HEK293 (cell line): ENCODE data around the gene LIX1L.

ENCODE experiments used
- BCL11A ChIP-seq: fragments of 450-650 bp; formaldehyde crosslinking; IDR thresholded peaks from 2 replicates; pipeline ENCODE4 v1.5.1; 2016; ENCODE audit warnings: low read depth, missing biosample characterization, missing genetic modification characterization
- YY1 ChIP-seq: fragments of 450-650 bp; formaldehyde crosslinking; IDR thresholded peaks from 2 replicates; pipeline ENCODE4 v1.5.1; 2018; ENCODE audit warnings: missing biosample characterization, missing genetic modification characterization
- ZNF114 ChIP-seq: fragments of 450-650 bp; formaldehyde crosslinking; IDR thresholded peaks from 2 replicates; pipeline ENCODE4 v1.5.0; 2017; ENCODE audit warnings: missing biosample characterization, missing genetic modification characterization
- ZNF121 ChIP-seq: fragments of 450-650 bp; formaldehyde crosslinking; IDR thresholded peaks from 2 replicates; pipeline ENCODE4 v1.5.1; 2016; ENCODE audit warnings: missing biosample characterization, missing genetic modification characterization
- ZNF138 ChIP-seq: fragments of 450-650 bp; formaldehyde crosslinking; IDR thresholded peaks from 2 replicates; pipeline ENCODE4 v1.5.1; 2016; ENCODE audit warnings: missing biosample characterization, missing genetic modification characterization, borderline replicate concordance
- ZNF24 ChIP-seq: fragments of 450-650 bp; formaldehyde crosslinking; IDR thresholded peaks from 2 replicates; pipeline ENCODE4 v1.5.1; 2016; ENCODE audit warnings: missing biosample characterization, missing genetic modification characterization
- ZNF37A ChIP-seq: fragments of 450-650 bp; IDR thresholded peaks from 2 replicates; pipeline ENCODE4 v1.5.1; 2018; ENCODE audit warnings: missing biosample characterization, missing genetic modification characterization
- ZNF394 ChIP-seq: fragments of 450-650 bp; formaldehyde crosslinking; IDR thresholded peaks from 2 replicates; pipeline ENCODE4 v1.5.1; 2016; ENCODE audit warnings: missing biosample characterization, missing genetic modification characterization, mild to moderate bottlenecking, moderate library complexity, borderline replicate concordance
- ZSCAN16 ChIP-seq: fragments of 450-650 bp; formaldehyde crosslinking; IDR thresholded peaks from 2 replicates; pipeline ENCODE4 v1.5.1; 2016; ENCODE audit warnings: missing biosample characterization, missing genetic modification characterization
- TF ChIP-seq, protein P1 (sequence below): fragments of 450-650 bp; formaldehyde crosslinking; IDR thresholded peaks from 2 replicates; pipeline ENCODE4 v1.5.1; 2016; ENCODE audit warnings: missing biosample characterization, missing genetic modification characterization
- TF ChIP-seq, protein P2 (sequence below): fragments of 450-650 bp; formaldehyde crosslinking; IDR thresholded peaks from 2 replicates; pipeline ENCODE4 v1.5.1; 2016; ENCODE audit warnings: missing biosample characterization, missing genetic modification characterization
- TF ChIP-seq, protein P3 (sequence below): fragments of 450-650 bp; formaldehyde crosslinking; optimal IDR thresholded peaks from 2 replicates; pipeline ENCODE3; 2016; ENCODE audit warnings: missing biosample characterization, mild to moderate bottlenecking, missing genetic modification characterization

DNA sequence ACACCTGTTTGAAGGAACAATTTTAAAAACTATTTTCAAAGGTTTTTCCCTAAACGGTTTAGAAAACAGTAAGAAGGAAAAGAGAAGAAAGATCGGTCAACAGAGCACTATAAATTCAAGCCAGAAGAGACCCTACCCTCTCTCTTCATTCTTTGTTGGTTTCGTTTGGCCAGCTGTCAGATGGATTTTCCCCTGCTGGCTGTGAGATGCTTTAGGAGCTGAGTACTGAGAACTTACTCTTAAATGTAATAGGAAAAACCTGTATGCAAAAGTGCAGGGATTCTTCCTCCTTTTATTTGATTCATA, 39.9 kb upstream of the LIX1L start:
- TF ChIP-seq ZNF394 (no peak), ZNF114 (tag by site-specific recombination) (no peak), BCL11A (tag by site-specific recombination) (no peak), ZNF24 (tag by site-specific recombination) (no peak), ZNF121 (tag by site-specific recombination) (no peak), ZNF138 (no peak), YY1 (tag by site-specific recombination) (no peak), ZNF37A (tag by site-specific recombination) (no peak), ZSCAN16 (tag by site-specific recombination) (no peak)
- TF ChIP-seq, protein P1, sequence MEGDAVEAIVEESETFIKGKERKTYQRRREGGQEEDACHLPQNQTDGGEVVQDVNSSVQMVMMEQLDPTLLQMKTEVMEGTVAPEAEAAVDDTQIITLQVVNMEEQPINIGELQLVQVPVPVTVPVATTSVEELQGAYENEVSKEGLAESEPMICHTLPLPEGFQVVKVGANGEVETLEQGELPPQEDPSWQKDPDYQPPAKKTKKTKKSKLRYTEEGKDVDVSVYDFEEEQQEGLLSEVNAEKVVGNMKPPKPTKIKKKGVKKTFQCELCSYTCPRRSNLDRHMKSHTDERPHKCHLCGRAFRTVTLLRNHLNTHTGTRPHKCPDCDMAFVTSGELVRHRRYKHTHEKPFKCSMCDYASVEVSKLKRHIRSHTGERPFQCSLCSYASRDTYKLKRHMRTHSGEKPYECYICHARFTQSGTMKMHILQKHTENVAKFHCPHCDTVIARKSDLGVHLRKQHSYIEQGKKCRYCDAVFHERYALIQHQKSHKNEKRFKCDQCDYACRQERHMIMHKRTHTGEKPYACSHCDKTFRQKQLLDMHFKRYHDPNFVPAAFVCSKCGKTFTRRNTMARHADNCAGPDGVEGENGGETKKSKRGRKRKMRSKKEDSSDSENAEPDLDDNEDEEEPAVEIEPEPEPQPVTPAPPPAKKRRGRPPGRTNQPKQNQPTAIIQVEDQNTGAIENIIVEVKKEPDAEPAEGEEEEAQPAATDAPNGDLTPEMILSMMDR (tag by site-specific recombination), result no peak
- TF ChIP-seq, protein P2, sequence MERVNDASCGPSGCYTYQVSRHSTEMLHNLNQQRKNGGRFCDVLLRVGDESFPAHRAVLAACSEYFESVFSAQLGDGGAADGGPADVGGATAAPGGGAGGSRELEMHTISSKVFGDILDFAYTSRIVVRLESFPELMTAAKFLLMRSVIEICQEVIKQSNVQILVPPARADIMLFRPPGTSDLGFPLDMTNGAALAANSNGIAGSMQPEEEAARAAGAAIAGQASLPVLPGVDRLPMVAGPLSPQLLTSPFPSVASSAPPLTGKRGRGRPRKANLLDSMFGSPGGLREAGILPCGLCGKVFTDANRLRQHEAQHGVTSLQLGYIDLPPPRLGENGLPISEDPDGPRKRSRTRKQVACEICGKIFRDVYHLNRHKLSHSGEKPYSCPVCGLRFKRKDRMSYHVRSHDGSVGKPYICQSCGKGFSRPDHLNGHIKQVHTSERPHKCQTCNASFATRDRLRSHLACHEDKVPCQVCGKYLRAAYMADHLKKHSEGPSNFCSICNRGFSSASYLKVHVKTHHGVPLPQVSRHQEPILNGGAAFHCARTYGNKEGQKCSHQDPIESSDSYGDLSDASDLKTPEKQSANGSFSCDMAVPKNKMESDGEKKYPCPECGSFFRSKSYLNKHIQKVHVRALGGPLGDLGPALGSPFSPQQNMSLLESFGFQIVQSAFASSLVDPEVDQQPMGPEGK, result no peak
- TF ChIP-seq, protein P3, sequence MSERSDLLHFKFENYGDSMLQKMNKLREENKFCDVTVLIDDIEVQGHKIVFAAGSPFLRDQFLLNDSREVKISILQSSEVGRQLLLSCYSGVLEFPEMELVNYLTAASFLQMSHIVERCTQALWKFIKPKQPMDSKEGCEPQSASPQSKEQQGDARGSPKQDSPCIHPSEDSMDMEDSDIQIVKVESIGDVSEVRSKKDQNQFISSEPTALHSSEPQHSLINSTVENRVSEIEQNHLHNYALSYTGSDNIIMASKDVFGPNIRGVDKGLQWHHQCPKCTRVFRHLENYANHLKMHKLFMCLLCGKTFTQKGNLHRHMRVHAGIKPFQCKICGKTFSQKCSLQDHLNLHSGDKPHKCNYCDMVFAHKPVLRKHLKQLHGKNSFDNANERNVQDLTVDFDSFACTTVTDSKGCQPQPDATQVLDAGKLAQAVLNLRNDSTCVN (tag by site-specific recombination), result no peak
